Epithelial cell of esophagus (primary cell): ENCODE data around the gene CBL.

Source experiments
- DNase-seq: peaks from one replicate; pipeline ENCODE4 v3.0.0; 2010; ENCODE audit warnings: low read depth
- H3K4me3 ChIP-seq: 2 replicates; pipeline ENCODE4 v1.5.1; 2011; ENCODE audit warnings: mild to moderate bottlenecking, low read length, control low read depth
- CTCF ChIP-seq: IDR thresholded peaks from 2 replicates; pipeline ENCODE4 v1.5.1; 2011; ENCODE audit warnings: low read depth, mild to moderate bottlenecking, low read length, control low read depth, inconsistent platforms; ENCODE audit not compliant: insufficient read depth; ENCODE audit errors: missing control alignments

The CBL gene

GRCh38 chr11:119229741-119230140 is 23.6 kb downstream of the CBL start:
- no peak for TF ChIP-seq CTCF
- H3K4me3 ChIP-seq = no peak overlapping the region
- DNase-seq = peak; percentile 32

DNA sequence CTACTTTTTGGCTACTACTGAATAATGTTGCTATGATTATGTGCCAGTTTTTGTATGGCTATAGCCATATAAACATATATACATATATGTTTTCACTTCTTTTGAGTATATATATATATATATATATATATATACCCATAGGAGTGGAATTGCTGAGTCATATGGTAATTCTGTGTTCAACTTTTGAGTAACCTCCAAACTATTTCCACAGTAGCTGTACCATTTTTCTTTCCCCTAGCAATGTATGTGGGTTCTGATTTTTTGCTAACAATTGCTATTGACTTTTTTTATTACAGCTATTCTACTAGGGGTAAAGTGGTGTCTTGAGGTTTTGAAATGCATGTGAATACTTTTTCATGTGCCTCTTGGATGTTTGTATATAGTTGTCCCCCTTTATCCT is 30.4 kb downstream of the CBL start:
- H3K4me3 ChIP-seq = no peak overlapping the region
- no peak for TF ChIP-seq CTCF
- DNase-seq = peak; percentile 55

DNA sequence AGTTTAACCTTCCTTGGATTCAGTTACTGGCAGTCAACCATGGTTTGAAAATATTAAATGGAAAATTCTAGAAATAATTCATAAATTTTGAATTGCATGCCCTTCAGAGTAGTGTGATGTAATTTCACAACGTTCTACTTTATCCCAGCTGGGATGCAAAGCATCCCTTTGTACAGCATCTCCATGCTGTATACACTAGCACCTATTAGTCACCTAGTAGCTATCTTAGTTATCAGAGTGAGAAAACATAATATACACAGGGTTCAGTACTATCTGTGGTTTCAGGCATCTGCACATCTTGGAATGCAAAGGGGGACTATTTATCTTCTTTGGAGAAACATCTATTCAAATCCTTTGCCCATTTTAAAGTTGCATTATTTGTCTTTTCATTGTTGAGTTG is 30.8 kb downstream of the CBL start:
- no peak overlapping the region for H3K4me3 ChIP-seq
- no peak for TF ChIP-seq CTCF
- no peak for DNase-seq

GRCh38 chr11:119237515-119237914 is 31.4 kb downstream of the CBL start:
- TF ChIP-seq CTCF = no peak
- DNase-seq = no peak
- no peak overlapping the region for H3K4me3 ChIP-seq

- no peak overlapping the region for H3K4me3 ChIP-seq
- TF ChIP-seq CTCF = no peak
- no peak for DNase-seq
These were observed 42.9 kb downstream of the CBL start for GRCh38 chr11:119248750-119249670.

- TF ChIP-seq CTCF = no peak
- no peak for DNase-seq
- H3K4me3 ChIP-seq = no peak overlapping the region
These were observed 43.5 kb downstream of the CBL start for GRCh38 chr11:119249671-119250010.

DNA sequence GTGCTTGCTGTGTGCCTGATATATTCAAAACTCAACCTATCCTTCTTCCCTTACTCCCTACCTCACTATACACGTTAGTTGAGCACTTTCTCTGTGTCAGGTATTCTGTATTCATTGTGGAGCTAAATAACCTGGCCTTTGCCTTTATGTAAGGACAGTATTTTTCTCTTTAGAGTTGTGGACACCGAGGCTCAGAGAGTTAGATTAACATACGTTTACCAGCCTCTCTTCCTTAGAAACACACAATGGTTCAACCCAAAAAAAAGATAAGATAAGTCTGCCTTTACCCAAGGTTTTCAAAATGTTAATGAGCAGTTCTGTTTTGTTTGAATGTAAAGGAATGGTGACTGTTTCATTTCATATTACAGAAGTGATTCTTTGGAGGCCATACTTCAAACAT is 45.0 kb downstream of the CBL start:
- DNase-seq = no peak
- TF ChIP-seq CTCF = no peak
- H3K4me3 ChIP-seq = no peak overlapping the region
